Measurements from ENCODE around the gene TGM2.
"Not testable (repeated sequence)": the region's sequence is repeated elsewhere in the genome, so short reads cannot be mapped to it uniquely, and the experiment has no call there.

Gene TGM2

GRCh38 chr20:38119446-38119845, 45.6 kb downstream of the TGM2 start:
- in situ Hi-C loops (cut with MboI; ENCODE audit: low sequenced_read_pairs) = no loop called here

GRCh38 chr20:38117635-38118034, 47.4 kb downstream of the TGM2 start:
- in situ Hi-C loops (cut with MboI; ENCODE audit: low sequenced_read_pairs) = no loop called here

- in situ Hi-C loops (cut with MboI; ENCODE audit: low sequenced_read_pairs) = no loop called here
Measured at GRCh38 chr20:38117205-38117604, 47.9 kb downstream of the TGM2 start.

GRCh38 chr20:38116409-38117165, 48.5 kb downstream of the TGM2 start:
- in situ Hi-C loops (cut with MboI; ENCODE audit: low sequenced_read_pairs) = no loop called here

GRCh38 chr20:38115896-38116295, 49.2 kb downstream of the TGM2 start:
- in situ Hi-C loops (cut with MboI; ENCODE audit: low sequenced_read_pairs) = no loop called here

DNA sequence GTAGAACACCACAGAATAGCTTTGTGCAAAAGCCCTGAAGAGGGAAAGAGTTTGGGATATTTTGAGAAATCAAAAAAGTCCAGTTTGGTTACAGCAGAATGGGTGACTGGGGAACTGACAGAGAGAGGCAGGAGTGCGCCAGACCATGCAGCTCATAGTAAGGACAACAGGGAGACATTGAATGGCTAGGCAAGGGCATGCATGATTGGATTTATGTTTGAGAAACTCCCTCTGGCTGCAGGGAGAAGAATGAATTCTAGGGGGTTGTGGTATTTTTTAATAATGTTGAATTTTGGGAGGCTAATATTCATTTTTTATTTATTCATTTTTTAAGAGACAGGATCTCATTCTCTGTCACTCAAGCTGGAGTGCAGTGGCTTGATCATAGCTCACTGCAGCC, 49.9 kb downstream of the TGM2 start:
- in situ Hi-C loops (cut with MboI; ENCODE audit: low sequenced_read_pairs) = no loop called here

DNA sequence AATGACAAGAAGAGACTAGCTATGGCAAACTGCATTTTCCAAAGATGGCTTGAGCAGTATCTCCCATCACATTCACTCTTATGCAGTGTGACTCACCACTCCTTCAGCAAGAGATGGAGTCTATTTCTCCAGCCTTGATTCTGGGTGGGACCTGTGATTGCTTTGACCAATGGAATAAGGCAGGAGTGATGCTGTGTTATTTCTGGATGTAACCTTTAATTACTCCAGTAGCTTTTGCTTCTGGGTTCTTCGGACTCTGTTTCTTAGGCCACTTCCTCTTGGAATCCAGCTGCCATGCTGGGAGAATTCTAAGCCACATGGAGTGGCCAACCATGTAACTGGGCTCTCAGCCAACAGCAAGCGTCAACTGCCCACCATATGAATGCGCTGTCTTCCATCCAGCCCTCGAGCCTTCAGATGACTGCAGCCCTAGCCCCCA, 50.7 kb downstream of the TGM2 start:
- in situ Hi-C loops (cut with MboI; ENCODE audit: low sequenced_read_pairs) = no loop called here

DNA sequence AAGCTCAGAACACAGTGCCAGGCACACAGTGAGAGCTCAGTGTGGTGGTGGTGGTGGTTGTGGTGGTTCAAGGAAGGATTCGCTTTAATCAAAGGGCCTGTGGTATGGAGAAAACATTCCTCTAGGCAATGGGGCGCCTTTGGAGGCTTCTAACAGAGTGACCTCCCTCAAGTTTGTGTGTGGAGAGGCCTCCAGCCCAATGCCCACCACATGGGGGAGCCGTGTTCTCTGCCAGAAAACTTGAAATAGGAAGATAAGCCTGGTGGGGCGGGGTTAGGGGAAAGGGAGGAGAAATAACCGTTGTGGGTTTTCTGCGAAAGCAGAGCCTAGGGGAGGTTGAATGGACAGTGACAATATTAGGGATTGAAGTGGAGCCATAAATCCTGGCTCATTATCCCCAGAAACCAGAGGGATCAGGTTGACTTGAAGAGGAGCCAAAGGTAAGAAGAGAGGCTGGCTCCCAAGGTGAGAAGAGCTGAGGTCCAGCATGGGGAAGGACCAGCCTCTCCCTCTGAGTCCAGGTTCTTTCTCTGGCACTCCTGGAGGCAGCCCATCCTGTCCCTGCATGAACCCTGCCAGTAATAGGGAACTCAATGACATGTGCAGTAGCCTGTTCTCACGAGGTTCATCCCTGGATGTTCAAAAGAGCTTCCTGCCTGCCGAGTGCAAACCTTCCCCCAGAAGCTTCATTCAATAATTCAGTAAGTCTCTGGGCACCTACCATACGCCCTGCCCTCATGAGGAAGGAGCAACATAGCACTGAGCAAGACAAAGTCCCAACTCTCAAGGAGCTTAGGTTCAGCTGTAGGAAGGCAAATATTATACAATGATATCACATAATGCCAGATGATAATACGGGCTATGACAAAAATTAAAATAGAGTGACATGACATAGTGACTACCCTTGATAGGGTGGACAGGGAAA, 51.4 kb downstream of the TGM2 start:
- in situ Hi-C loops (cut with MboI; ENCODE audit: low sequenced_read_pairs) = no loop called here

DNA sequence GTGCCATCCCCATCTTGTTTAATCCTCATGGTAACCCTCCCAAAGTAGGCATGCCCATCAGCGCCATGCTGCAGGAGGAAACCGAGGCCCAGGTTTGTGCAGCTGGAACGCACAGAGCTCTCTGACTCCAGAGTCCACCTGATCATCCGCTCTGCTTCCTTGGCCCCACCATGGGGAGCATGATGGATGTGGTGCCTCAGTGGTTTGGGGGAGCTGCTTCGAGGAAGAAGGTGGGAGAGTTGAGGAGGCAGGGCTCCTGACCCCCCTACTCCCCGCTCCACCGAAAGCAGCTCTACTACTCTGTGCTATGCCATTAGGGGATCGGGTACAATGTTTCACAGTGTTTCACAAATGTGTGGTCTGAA, 52.2 kb downstream of the TGM2 start:
- in situ Hi-C loops (cut with MboI; ENCODE audit: low sequenced_read_pairs) = no loop called here

- in situ Hi-C loops (cut with MboI; ENCODE audit: low sequenced_read_pairs) = no loop called here
Measured at GRCh38 chr20:38112261-38112929, 52.7 kb downstream of the TGM2 start.

GRCh38 chr20:38111366-38112232, 53.5 kb downstream of the TGM2 start:
- in situ Hi-C loops (cut with MboI; ENCODE audit: low sequenced_read_pairs) = no loop called here

- in situ Hi-C loops (cut with MboI; ENCODE audit: low sequenced_read_pairs) = no loop called here
Measured at GRCh38 chr20:38110525-38111178, 54.4 kb downstream of the TGM2 start.

DNA sequence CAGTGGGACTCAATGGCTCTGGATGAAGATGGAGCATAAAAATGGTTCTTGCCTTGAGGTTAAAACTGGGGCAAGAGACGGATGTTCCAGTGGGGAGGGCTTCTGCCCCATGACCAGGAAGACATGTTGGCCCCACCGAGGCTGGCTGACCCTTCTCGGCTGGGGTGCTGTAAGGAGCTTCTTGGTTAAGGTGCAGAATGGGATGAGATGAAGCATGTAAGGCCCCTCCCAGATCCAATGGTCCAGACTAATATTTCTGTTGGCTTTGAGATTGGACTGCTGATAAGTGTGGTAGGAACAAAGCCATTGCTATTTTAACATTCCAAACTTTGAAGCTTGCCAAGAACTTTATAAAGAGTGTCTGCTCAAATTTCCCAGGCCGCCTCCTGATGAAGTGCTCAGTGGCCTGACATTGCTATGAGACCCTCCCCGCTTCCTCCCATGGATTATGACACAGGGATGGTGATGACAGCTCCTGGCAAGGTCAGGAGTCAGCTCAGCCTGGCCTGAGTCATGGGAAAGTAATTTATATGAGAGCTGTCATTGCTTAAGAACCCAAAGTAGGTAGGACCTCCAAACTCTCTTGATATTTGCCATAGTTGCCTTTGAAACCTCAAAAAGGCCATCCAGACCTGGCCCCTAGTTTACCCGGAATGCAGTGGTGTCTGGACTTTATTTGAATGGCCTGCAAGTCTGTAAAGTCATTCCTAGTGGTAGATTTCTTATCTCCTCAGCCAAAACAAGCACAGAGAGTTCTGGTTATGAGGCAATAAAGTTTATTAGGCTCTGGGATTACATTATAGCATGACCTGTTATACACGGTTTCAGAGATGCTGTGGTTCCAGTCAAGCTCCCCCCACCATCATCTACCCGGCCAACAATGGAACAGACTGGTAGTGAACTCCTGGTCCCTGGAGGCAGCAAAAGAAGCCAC, 55.2 kb downstream of the TGM2 start:
- in situ Hi-C loops (cut with MboI; ENCODE audit: low sequenced_read_pairs) = no loop called here

- in situ Hi-C loops (cut with MboI; ENCODE audit: low sequenced_read_pairs) = no loop called here
Measured at GRCh38 chr20:38108986-38109541, 56.0 kb downstream of the TGM2 start.

DNA sequence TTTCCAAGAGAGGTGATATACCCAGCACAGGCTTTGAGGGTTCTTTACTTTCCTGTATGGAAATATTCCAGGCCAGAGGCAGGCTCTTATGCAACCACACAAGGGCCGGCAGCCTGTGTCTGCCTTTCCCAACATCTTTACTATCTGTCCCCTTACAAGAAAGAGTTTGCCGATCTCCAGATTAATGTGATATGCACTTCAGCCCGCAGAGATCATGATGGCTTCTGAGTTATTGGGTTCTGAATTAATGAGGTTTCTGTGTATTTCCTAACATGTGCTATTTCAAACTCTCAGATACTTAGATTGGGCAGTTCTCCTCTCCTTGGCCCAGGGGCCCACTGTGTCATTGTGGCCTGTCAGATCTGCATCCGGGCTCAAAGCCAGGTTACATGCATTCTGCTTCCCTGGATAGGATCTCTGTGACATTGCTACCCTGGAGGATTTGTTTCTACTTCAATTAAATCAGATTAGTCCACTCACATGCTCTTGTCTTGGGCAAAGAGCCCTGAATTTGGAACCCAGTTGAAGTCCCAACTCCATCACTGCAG, 56.6 kb downstream of the TGM2 start:
- in situ Hi-C loops (cut with MboI; ENCODE audit: low sequenced_read_pairs) = no loop called here

GRCh38 chr20:38107916-38108315, 57.2 kb downstream of the TGM2 start:
- in situ Hi-C loops (cut with MboI; ENCODE audit: low sequenced_read_pairs) = not testable (repeated sequence)

- in situ Hi-C loops (cut with MboI; ENCODE audit: low sequenced_read_pairs) = not testable (repeated sequence)
Measured at GRCh38 chr20:38107386-38107785, 57.7 kb downstream of the TGM2 start.

GRCh38 chr20:38106461-38106860, 58.6 kb downstream of the TGM2 start:
- in situ Hi-C loops (cut with MboI; ENCODE audit: low sequenced_read_pairs) = no loop called here

Data from HL-60/S4 (cell line).